Mesenchymal stem cell (in vitro differentiated cells and primary cell): ENCODE results near the gene SLC9A9.
A peak's percentile ranks its signal among the peaks of the same experiment; 100 is the strongest.

Experiments
- DNase-seq: peaks from one replicate; pipeline ENCODE4 v3.0.0-alpha.2; 2013
- H2AFZ ChIP-seq: one replicate; pipeline ENCODE4 v1.6.1; 2013; ENCODE audit warnings: low read depth, mild to moderate bottlenecking, control low read depth, inconsistent platforms, low read length, moderate library complexity
- H2AK5ac ChIP-seq: 2 replicates; pipeline ENCODE4 v1.6.1; 2013; ENCODE audit warnings: low read length, moderate library complexity, mild to moderate bottlenecking, inconsistent platforms; ENCODE audit not compliant: severe bottlenecking
- H2BK120ac ChIP-seq: one replicate; pipeline ENCODE4 v1.6.1; 2013; ENCODE audit warnings: low read depth, mild to moderate bottlenecking, inconsistent platforms, low read length, moderate library complexity
- H2BK12ac ChIP-seq, 2 experiments: one replicate each; pipeline ENCODE4 v1.6.1; 2013; ENCODE audit warnings: inconsistent platforms in 2 of 2, low read length in 2 of 2, mild to moderate bottlenecking in 2 of 2, moderate library complexity in 2 of 2, control low read depth in 1 of 2
- H2BK15ac ChIP-seq: one replicate; pipeline ENCODE4 v1.6.1; 2013; ENCODE audit warnings: mild to moderate bottlenecking, low read depth, inconsistent platforms; ENCODE audit not compliant: poor library complexity, severe bottlenecking
- H2BK5ac ChIP-seq: 2 replicates; pipeline ENCODE4 v1.6.1; 2013; ENCODE audit warnings: low read depth, mild to moderate bottlenecking, low read length, control low read depth, inconsistent platforms; ENCODE audit not compliant: poor library complexity, severe bottlenecking
- H3K14ac ChIP-seq, 2 experiments: one replicate each; pipeline ENCODE4 v1.6.1; 2013; ENCODE audit warnings: inconsistent platforms in 2 of 2, low read length in 2 of 2, control low read depth in 1 of 2, mild to moderate bottlenecking in 1 of 2, moderate library complexity in 1 of 2
- H3K18ac ChIP-seq, 2 experiments: one replicate each; pipeline ENCODE4 v1.6.1; 2013; ENCODE audit warnings: inconsistent platforms in 2 of 2, low read length in 2 of 2, control low read depth in 1 of 2, low read depth in 1 of 2, mild to moderate bottlenecking in 1 of 2
- H3K23ac ChIP-seq, 2 experiments: one replicate each; pipeline ENCODE4 v1.6.1; 2013; ENCODE audit warnings: inconsistent platforms in 2 of 2, low read length in 2 of 2, mild to moderate bottlenecking in 2 of 2, moderate library complexity in 2 of 2, control low read depth in 1 of 2
- H3K27ac ChIP-seq: 2 replicates; pipeline ENCODE4 v1.5.1; 2013; ENCODE audit warnings: mild to moderate bottlenecking, moderate library complexity, low read length, control low read depth, inconsistent platforms; ENCODE audit not compliant: poor library complexity, severe bottlenecking
- H3K27me3 ChIP-seq, 2 experiments: 2 replicates each; pipeline versions ENCODE4 v1.6.1 to v1.7.0; 2013; ENCODE audit warnings: low read length in 2 of 2, mild to moderate bottlenecking in 2 of 2, moderate library complexity in 2 of 2, control low read depth in 1 of 2, inconsistent platforms in 1 of 2; ENCODE audit not compliant: control insufficient read depth in 1 of 2, insufficient read depth in 1 of 2
- H3K36me3 ChIP-seq, 2 experiments: 2 replicates each; pipeline versions ENCODE4 v1.6.1 to v1.7.0; 2013; ENCODE audit warnings: low read length in 2 of 2, control low read depth in 1 of 2, inconsistent platforms in 1 of 2, low read depth in 1 of 2, mild to moderate bottlenecking in 1 of 2; ENCODE audit not compliant: insufficient read depth in 2 of 2, control insufficient read depth in 1 of 2
- H3K4ac ChIP-seq, 2 experiments: one replicate each; pipeline ENCODE4 v1.6.1; 2013; ENCODE audit warnings: inconsistent platforms in 2 of 2, low read length in 2 of 2, mild to moderate bottlenecking in 2 of 2, moderate library complexity in 2 of 2, control low read depth in 1 of 2, low read depth in 1 of 2
- H3K4me1 ChIP-seq: 2 replicates; pipeline ENCODE4 v1.6.1; 2013; ENCODE audit warnings: low read depth, low read length, control low read depth; ENCODE audit not compliant: control insufficient read depth, insufficient read depth
- H3K4me2 ChIP-seq: 2 replicates; pipeline ENCODE4 v1.6.1; 2013; ENCODE audit warnings: low read length, mild to moderate bottlenecking, inconsistent platforms; ENCODE audit not compliant: poor library complexity, severe bottlenecking
- H3K4me3 ChIP-seq, 2 experiments: 2 replicates each; pipeline versions ENCODE4 v1.5.1 to v1.7.0; 2013; ENCODE audit warnings: low read length in 2 of 2, mild to moderate bottlenecking in 2 of 2, control low read depth in 1 of 2, low read depth in 1 of 2; ENCODE audit not compliant: insufficient read depth in 1 of 2
- H3K79me1 ChIP-seq: replicated peaks from 2 replicates; pipeline ENCODE4 v1.6.1; 2013; ENCODE audit warnings: mild to moderate bottlenecking, control low read depth, low read length, inconsistent platforms; ENCODE audit not compliant: poor library complexity, severe bottlenecking
- H3K9ac ChIP-seq: 2 replicates; pipeline ENCODE4 v1.7.0; 2013; ENCODE audit warnings: mild to moderate bottlenecking, low read length, moderate library complexity
- H3K9me3 ChIP-seq: 2 replicates; pipeline ENCODE4 v1.7.0; 2013; ENCODE audit warnings: mild to moderate bottlenecking, low read length; ENCODE audit not compliant: control insufficient read depth
- H4K8ac ChIP-seq: one replicate; pipeline ENCODE4 v1.6.1; 2013; ENCODE audit warnings: inconsistent platforms, mild to moderate bottlenecking, low read length, moderate library complexity
- H4K91ac ChIP-seq: one replicate; pipeline ENCODE4 v1.6.1; 2013; ENCODE audit warnings: mild to moderate bottlenecking, low read length, inconsistent platforms
- WGBS: methylation state at CpG from one replicate; pipeline ENCODE4 v1.1.7; 2013; ENCODE audit warnings: mixed read lengths; 5-methylcytosine and 5-hydroxymethylcytosine counted together

Gene SLC9A9

GRCh38 chr3:143650120-143650519 is 198.1 kb downstream of the SLC9A9 start:
- Histone ChIP-seq H3K18ac (no peak overlapping the region), H2BK15ac (no peak overlapping the region), H3K36me3 (peaks cover 0 to 6% of the 10 kb centered on the region in 2 experiments), H3K79me1 (no peaks in the 10 kb centered on the region), H2AK5ac (peak overlapping the region; percentile 31), H3K4me2 (no peak overlapping the region), H4K91ac (no peak overlapping the region), H2BK12ac (no peak overlapping the region), H3K23ac (no peak overlapping the region), H3K27ac (no peak overlapping the region), H3K4ac (no peak overlapping the region), H3K9me3 (no peaks in the 10 kb centered on the region), H3K14ac (no peak overlapping the region), H2BK120ac (no peak overlapping the region), H3K9ac (no peak overlapping the region), H4K8ac (no peak overlapping the region), H3K27me3 (no peaks in the 10 kb centered on the region), H2AFZ (no peak overlapping the region), H3K4me3 (no peak overlapping the region), H3K4me1 (no peaks in the 10 kb centered on the region), H2BK5ac (no peak overlapping the region)
- no peak for DNase-seq
- 88% methylated on average over 2 of the region's 2 CpGs for WGBS

- Histone ChIP-seq H3K27ac (no peak overlapping the region), H3K27me3 (no peaks in the 10 kb centered on the region), H2BK5ac (no peak overlapping the region), H2AFZ (no peak overlapping the region), H3K4me2 (no peak overlapping the region), H3K36me3 (peaks cover 0 to 6% of the 10 kb centered on the region in 2 experiments), H2BK120ac (no peak overlapping the region), H3K18ac (no peak overlapping the region), H3K14ac (no peak overlapping the region), H3K79me1 (no peaks in the 10 kb centered on the region), H3K4ac (no peak overlapping the region), H4K8ac (no peak overlapping the region), H3K9ac (no peak overlapping the region), H3K4me3 (no peak overlapping the region), H3K23ac (no peak overlapping the region), H2BK12ac (no peak overlapping the region), H2AK5ac (no peak overlapping the region), H3K4me1 (no peaks in the 10 kb centered on the region), H2BK15ac (no peak overlapping the region), H4K91ac (no peak overlapping the region), H3K9me3 (no peaks in the 10 kb centered on the region)
- no peak for DNase-seq
- 76% methylated on average over 6 of the region's 7 CpGs for WGBS
Measured at GRCh38 chr3:143648708-143649107, 199.6 kb downstream of the SLC9A9 start.

- Histone ChIP-seq H3K23ac (no peak overlapping the region), H3K4ac (no peak overlapping the region), H2AK5ac (no peak overlapping the region), H2AFZ (no peak overlapping the region), H3K4me1 (no peaks in the 10 kb centered on the region), H3K4me3 (no peak overlapping the region), H3K27me3 (no peaks in the 10 kb centered on the region), H2BK5ac (no peak overlapping the region), H3K9ac (no peak overlapping the region), H2BK15ac (no peak overlapping the region), H2BK120ac (no peak overlapping the region), H3K14ac (no peak overlapping the region), H3K27ac (no peak overlapping the region), H4K8ac (no peak overlapping the region), H3K9me3 (no peaks in the 10 kb centered on the region), H3K18ac (no peak overlapping the region), H3K36me3 (peaks cover 0 to 6% of the 10 kb centered on the region in 2 experiments), H4K91ac (no peak overlapping the region), H3K4me2 (no peak overlapping the region), H2BK12ac (no peak overlapping the region), H3K79me1 (no peaks in the 10 kb centered on the region)
- WGBS = 92% methylated on average over 14 of the region's 14 CpGs
- DNase-seq = no peak
Measured at GRCh38 chr3:143648218-143648617, 200.1 kb downstream of the SLC9A9 start.

- Histone ChIP-seq H3K14ac (no peak overlapping the region), H3K27ac (no peak overlapping the region)
Measured at GRCh38 chr3:143644370-143645089, 203.7 kb downstream of the SLC9A9 start.

More at GRCh38 chr3:143644370-143645089, 203.7 kb downstream of the SLC9A9 start:
- H3K27me3 ChIP-seq = no peaks in the 10 kb centered on the region
- H3K9ac ChIP-seq = peak overlapping the region; percentile 28
- WGBS = 47% methylated on average over 4 of the region's 4 CpGs
- H2AFZ ChIP-seq = no peak overlapping the region
- no peak overlapping the region for H2BK120ac ChIP-seq
- no peak overlapping the region for H2BK15ac ChIP-seq
- H3K36me3 ChIP-seq = no peaks in the 10 kb centered on the region
- H3K23ac ChIP-seq = no peak overlapping the region
- H3K9me3 ChIP-seq = peaks cover 1% of the 10 kb centered on the region
- no peak overlapping the region for H3K4ac ChIP-seq
- no peak overlapping the region for H2AK5ac ChIP-seq
- H3K4me1 ChIP-seq = no peaks in the 10 kb centered on the region
- no peak overlapping the region for H3K4me2 ChIP-seq
- no peak overlapping the region for H2BK5ac ChIP-seq
- DNase-seq = peak; percentile 85
- peak overlapping the region; percentile 45 for H4K8ac ChIP-seq
- no peaks in the 10 kb centered on the region for H3K79me1 ChIP-seq
- no peak overlapping the region for H4K91ac ChIP-seq
- peak overlapping the region in 1 of 2 experiments; percentile 6 for H3K18ac ChIP-seq
- H3K4me3 ChIP-seq = no peak overlapping the region
- no peak overlapping the region for H2BK12ac ChIP-seq
